Neural cell (in vitro differentiated cells): Measurements from ENCODE around the gene KNTC1.
"Not testable (repeated sequence)": the region's sequence is repeated elsewhere in the genome, so short reads cannot be mapped to it uniquely, and the experiment has no call there.

Experiments used
- CTCF ChIP-seq: fragments of 450-650 bp; IDR thresholded peaks from 2 replicates; pipeline ENCODE4 v1.5.1; 2014; ENCODE audit warnings: antibody characterized with exemption, mild to moderate bottlenecking, moderate library complexity; ENCODE audit not compliant: poor library complexity, severe bottlenecking
- EP300 ChIP-seq: fragments of 450-650 bp; conservative IDR thresholded peaks from 2 replicates; pipeline ENCODE4 v1.6.1; 2014; ENCODE audit warnings: antibody characterized with exemption, mild to moderate bottlenecking, moderate library complexity; ENCODE audit not compliant: poor library complexity, severe bottlenecking
- EZH2 ChIP-seq: fragments of 200-600, 300-800 bp; shearing (Covaris generic), sonication (generic); IDR thresholded peaks from 2 replicates; pipeline ENCODE4 v1.6.1; 2014; ENCODE audit warnings: antibody characterized with exemption, low read length, borderline replicate concordance, mild to moderate bottlenecking; ENCODE audit not compliant: insufficient read depth, poor library complexity, severe bottlenecking
- POLR2AphosphoS5 ChIP-seq: IDR thresholded peaks from 2 replicates; pipeline ENCODE4 v1.6.1; 2012
- RAD21 ChIP-seq: fragments of 450-650 bp; conservative IDR thresholded peaks from 2 replicates; pipeline ENCODE4 v1.6.1; 2014; ENCODE audit warnings: antibody characterized with exemption, mild to moderate bottlenecking, moderate library complexity
- SMC3 ChIP-seq: fragments of 450-650 bp; conservative IDR thresholded peaks from 2 replicates; pipeline ENCODE4 v1.6.1; 2014; ENCODE audit warnings: antibody characterized with exemption, mild to moderate bottlenecking, moderate library complexity; ENCODE audit not compliant: poor library complexity
- TAF1 ChIP-seq: IDR thresholded peaks from 2 replicates; pipeline ENCODE4 v1.6.1; 2012; ENCODE audit warnings: low read depth

GRCh38 chr12:122566816-122567215 is 39.8 kb downstream of the KNTC1 start:
- not testable (repeated sequence) for TF ChIP-seq CTCF, EP300, POLR2AphosphoS5, EZH2, RAD21, SMC3, TAF1
